GM21515 (cell line): ENCODE measurements around the gene HOXD8.

Experiments
- ATAC-seq: cut with Tn5 transposase; IDR thresholded peaks from one replicate; pipeline ENCODE4 v1.9.1; 2021; ENCODE audit not compliant: unreplicated experiment

The HOXD8 gene

GRCh38 chr2:176128172-176128981, 1.1 kb upstream of the HOXD8 start:
- ATAC-seq, result no peak

- no peak for ATAC-seq
Measured at GRCh38 chr2:176129813-176130146, 275 bp downstream of the HOXD8 start.

DNA sequence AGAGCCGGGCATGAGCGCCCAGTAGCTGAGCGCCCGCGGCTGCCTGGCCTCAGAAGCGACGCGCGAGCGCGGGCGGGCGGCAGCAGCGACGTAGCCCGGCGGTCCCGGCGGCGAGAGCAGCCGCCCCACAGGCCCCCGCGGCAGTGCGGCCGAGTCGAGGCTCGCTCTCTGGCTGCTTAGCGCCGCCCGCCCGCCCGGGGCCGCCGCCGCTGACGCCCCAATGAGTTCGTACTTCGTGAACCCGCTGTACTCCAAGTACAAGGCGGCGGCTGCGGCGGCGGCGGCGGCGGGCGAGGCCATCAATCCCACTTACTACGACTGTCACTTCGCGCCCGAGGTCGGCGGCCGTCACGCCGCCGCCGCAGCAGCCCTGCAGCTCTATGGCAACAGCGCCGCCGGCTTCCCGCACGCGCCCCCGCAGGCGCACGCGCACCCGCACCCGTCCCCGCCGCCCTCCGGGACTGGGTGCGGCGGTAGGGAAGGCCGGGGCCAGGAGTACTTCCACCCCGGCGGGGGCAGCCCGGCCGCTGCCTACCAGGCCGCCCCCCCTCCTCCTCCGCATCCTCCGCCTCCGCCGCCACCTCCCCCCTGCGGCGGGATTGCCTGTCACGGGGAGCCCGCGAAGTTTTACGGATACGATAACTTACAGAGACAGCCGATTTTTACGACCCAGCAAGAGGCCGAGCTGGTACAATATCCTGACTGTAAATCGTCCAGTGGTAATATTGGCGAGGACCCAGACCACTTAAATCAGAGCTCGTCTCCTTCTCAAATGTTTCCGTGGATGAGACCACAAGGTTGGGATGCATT, 847 bp downstream of the HOXD8 start:
- ATAC-seq, result no peak

DNA sequence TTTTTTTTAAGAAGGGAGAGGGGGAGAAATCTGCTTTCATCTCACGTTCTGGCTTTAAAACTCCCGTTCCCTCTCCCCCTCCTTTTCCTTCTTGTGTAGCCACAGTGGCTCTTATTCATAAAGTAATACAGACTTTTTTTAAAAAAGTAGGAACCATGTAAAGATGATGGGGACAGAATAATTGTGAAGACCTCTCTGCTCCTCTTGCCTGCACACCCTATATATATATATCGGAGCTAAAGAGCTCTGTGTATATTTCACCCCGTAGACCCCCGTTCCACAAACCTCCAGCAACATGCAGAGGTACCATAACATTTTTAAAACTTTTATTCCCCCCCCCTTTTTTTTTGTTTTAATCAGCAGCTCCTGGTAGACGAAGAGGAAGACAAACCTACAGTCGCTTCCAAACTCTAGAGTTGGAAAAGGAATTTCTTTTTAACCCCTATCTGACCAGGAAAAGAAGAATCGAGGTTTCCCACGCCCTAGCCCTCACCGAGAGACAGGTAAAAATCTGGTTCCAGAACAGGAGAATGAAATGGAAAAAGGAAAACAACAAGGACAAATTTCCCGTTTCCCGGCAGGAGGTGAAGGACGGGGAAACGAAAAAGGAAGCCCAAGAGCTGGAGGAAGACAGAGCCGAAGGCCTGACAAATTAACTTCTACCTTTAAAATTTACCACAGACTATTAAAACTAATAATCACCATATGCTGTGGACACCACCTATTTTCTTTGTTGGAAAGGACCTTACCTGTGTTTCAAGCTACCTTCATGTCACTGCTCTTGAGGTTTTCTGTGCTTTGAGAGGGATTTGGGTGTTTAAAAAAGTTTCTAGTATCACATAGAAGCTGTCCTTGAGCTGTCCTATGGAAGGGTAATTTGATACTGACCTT, 1.7 kb downstream of the HOXD8 start:
- ATAC-seq, result no peak

GRCh38 chr2:176131848-176132158, 2.3 kb downstream of the HOXD8 start:
- no peak for ATAC-seq

- no peak for ATAC-seq
Measured at GRCh38 chr2:176132205-176133171, 3.0 kb downstream of the HOXD8 start.

- ATAC-seq, result no peak
Measured at GRCh38 chr2:176133389-176133788, 3.9 kb downstream of the HOXD8 start.

DNA sequence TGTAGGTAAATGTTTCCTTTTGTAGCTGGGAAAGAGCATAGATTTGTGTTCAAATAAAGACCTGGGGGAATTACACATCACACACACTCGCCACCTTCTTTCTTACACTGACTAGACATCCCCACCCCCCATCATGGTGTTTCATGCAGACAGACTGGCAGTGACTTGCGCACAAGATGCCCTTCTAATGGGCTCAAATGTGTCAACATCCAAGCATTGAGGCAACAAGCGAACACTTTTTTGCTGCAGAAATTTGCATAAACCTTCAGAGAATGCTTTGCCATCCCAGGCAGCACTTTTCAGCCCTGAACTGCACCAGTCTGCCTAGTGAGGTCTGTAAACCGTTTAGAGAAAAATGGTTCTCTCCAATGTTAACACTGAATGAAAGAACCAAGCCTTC, 4.5 kb downstream of the HOXD8 start:
- no peak for ATAC-seq

GRCh38 chr2:176135035-176135440, 5.5 kb downstream of the HOXD8 start:
- no peak for ATAC-seq

GRCh38 chr2:176136374-176137251, 7.1 kb downstream of the HOXD8 start:
- no peak for ATAC-seq

GRCh38 chr2:176137252-176137580, 7.7 kb downstream of the HOXD8 start:
- no peak for ATAC-seq

GRCh38 chr2:176137906-176138305, 8.4 kb downstream of the HOXD8 start:
- no peak for ATAC-seq

GRCh38 chr2:176138526-176138922, 9.0 kb downstream of the HOXD8 start:
- no peak for ATAC-seq

- ATAC-seq, result no peak
Measured at GRCh38 chr2:176138923-176139660, 9.6 kb downstream of the HOXD8 start.

GRCh38 chr2:176139661-176140512, 10.4 kb downstream of the HOXD8 start:
- no peak for ATAC-seq

DNA sequence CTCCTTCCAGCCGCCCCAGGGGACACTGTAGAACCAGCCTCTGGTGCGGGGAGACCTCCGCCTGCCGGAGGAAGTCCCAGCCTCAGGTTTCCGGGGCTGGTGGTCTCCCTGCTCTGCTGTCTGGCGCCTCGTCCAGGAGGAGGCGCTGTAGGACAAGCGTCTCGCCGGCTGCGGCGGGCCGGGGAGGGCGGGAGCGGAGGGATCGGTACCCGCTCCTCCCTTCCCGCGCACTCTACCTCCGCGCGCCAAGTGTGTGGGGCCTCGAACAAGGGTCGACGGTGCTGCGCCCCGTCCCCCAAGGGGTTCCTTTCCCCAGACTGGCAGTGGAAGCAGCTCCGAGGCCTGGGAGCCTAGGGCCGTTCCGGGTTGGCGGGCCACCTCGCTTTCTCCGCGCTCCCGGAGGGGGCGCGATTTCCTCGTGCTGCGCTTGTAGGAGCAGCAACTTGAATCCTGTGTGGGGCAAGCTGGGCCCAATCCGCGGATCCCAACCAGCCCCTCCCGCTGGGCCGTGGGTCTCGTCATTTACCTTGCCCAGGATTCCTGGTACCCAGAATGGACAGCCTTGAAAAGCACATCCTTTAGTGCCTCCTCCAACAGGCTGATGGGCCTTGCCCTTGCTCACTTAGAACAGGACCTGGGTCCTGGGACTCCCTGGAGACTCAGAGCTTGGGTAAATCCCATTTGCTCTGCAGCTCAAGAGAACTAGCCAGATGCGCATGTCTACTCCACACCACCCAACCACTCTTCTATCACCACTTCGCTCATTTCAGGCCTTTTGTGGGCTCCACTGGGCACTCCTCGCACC, 11.2 kb downstream of the HOXD8 start:
- peak; percentile 88 for ATAC-seq

DNA sequence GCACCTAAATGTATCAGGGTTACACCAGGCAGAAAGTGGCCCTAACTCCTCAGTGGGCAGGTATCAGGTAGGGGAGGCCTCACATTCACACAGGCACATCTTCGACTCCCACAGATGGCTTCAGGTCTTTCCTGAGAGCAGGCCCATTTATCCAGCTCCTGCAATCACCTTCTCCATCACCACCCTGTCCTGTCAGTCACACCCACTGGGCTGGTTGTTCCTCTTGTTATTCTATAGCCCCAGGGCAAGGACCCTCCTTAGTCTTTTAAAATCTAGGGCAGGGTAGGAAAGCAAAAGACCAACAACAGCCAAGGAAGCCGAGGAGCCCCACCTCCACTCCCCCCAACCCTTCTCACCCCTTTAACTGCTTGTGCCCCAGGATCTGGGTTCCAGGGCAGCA, 12.8 kb downstream of the HOXD8 start:
- ATAC-seq, result no peak
